Central memory CD8-positive, alpha-beta T cell (primary cell): Measurements from ENCODE around the gene PLA2G4C.

Experiments
- ATAC-seq: fragments of 150-1000 bp; cut with Tn5 transposase; replicated peaks from 2 replicates; pipeline ENCODE4 v1.10.0; 2022; ENCODE audit warnings: mild to moderate bottlenecking, moderate FRiP score, moderate number of reproducible peaks; ENCODE audit not compliant: poor library complexity, severe bottlenecking; ENCODE audit errors: extremely low read depth
- DNase-seq, 2 donors: peaks; one replicate each; pipeline ENCODE4 v3.0.0; 2021; ENCODE audit warnings: low spot score in 2 of 2
- H3K27ac Mint-ChIP-seq: one replicate; pipeline ENCODE4 v1.8.0; 2022; ENCODE audit warnings: low read depth, mild to moderate bottlenecking, moderate library complexity, mixed read lengths
- H3K27me3 Mint-ChIP-seq: one replicate; pipeline ENCODE4 v1.8.0; 2022; ENCODE audit warnings: mixed read lengths
- H3K36me3 Mint-ChIP-seq: one replicate; pipeline ENCODE4 v1.8.0; 2022; ENCODE audit warnings: mild to moderate bottlenecking, moderate library complexity, mixed read lengths; ENCODE audit not compliant: insufficient read depth
- H3K4me1 Mint-ChIP-seq: one replicate; pipeline ENCODE4 v1.8.0; 2022; ENCODE audit warnings: mixed read lengths
- H3K4me3 Mint-ChIP-seq: one replicate; pipeline ENCODE4 v1.8.0; 2022; ENCODE audit warnings: mild to moderate bottlenecking, moderate library complexity, mixed read lengths
- H3K9me3 Mint-ChIP-seq: one replicate; pipeline ENCODE4 v1.8.0; 2022; ENCODE audit warnings: mixed read lengths

PLA2G4C gene

GRCh38 chr19:48033604-48034003 is 77.0 kb downstream of the PLA2G4C start:
- peaks cover 51% of the 10 kb centered on the region for H3K27me3 Mint-ChIP-seq
- H3K9me3 Mint-ChIP-seq, result peaks cover 6% of the 10 kb centered on the region
- ATAC-seq (no peak), DNase-seq (no peak)
- H3K4me1 Mint-ChIP-seq, result no peaks in the 10 kb centered on the region
- peaks cover 3% of the 10 kb centered on the region for H3K36me3 Mint-ChIP-seq
- H3K27ac Mint-ChIP-seq, result no peak overlapping the region
- no peak overlapping the region for H3K4me3 Mint-ChIP-seq

- Mint-ChIP-seq H3K27ac (no peak overlapping the region), H3K27me3 (peaks cover 71% of the 10 kb centered on the region), H3K9me3 (no peaks in the 10 kb centered on the region), H3K4me1 (no peaks in the 10 kb centered on the region), H3K4me3 (no peak overlapping the region), H3K36me3 (peaks cover 3% of the 10 kb centered on the region)
- no peak for DNase-seq
- no peak for ATAC-seq
Observed at GRCh38 chr19:48030073-48030472, 80.5 kb downstream of the PLA2G4C start.

- ATAC-seq (no peak), DNase-seq (no peak)
- no peaks in the 10 kb centered on the region for H3K9me3 Mint-ChIP-seq
- H3K27ac Mint-ChIP-seq, result no peak overlapping the region
- H3K4me3 Mint-ChIP-seq, result no peak overlapping the region
- peaks cover 75% of the 10 kb centered on the region for H3K27me3 Mint-ChIP-seq
- peaks cover 3% of the 10 kb centered on the region for H3K36me3 Mint-ChIP-seq
- no peaks in the 10 kb centered on the region for H3K4me1 Mint-ChIP-seq
Observed at GRCh38 chr19:48029431-48029830, 81.2 kb downstream of the PLA2G4C start.

GRCh38 chr19:48025480-48025879 is 85.1 kb downstream of the PLA2G4C start:
- no peak for DNase-seq
- ATAC-seq, result no peak
- Mint-ChIP-seq H3K4me3 (no peak overlapping the region), H3K27ac (no peak overlapping the region), H3K27me3 (peaks cover 79% of the 10 kb centered on the region), H3K4me1 (no peaks in the 10 kb centered on the region), H3K36me3 (peaks cover 2% of the 10 kb centered on the region), H3K9me3 (no peaks in the 10 kb centered on the region)

- no peak for DNase-seq
- H3K27ac Mint-ChIP-seq, result no peak overlapping the region
- no peaks in the 10 kb centered on the region for H3K9me3 Mint-ChIP-seq
- ATAC-seq, result no peak
- no peak overlapping the region for H3K4me3 Mint-ChIP-seq
- no peaks in the 10 kb centered on the region for H3K36me3 Mint-ChIP-seq
- H3K4me1 Mint-ChIP-seq, result no peaks in the 10 kb centered on the region
- peaks cover 81% of the 10 kb centered on the region for H3K27me3 Mint-ChIP-seq
Observed at GRCh38 chr19:48023518-48023917, 87.1 kb downstream of the PLA2G4C start.

- H3K36me3 Mint-ChIP-seq, result no peaks in the 10 kb centered on the region
- no peak for DNase-seq
- no peak overlapping the region for H3K27ac Mint-ChIP-seq
- H3K27me3 Mint-ChIP-seq, result peaks cover 80% of the 10 kb centered on the region
- H3K4me3 Mint-ChIP-seq, result no peak overlapping the region
- ATAC-seq, result no peak
- no peaks in the 10 kb centered on the region for H3K4me1 Mint-ChIP-seq
- no peaks in the 10 kb centered on the region for H3K9me3 Mint-ChIP-seq
Observed at GRCh38 chr19:48023011-48023410, 87.6 kb downstream of the PLA2G4C start.

GRCh38 chr19:48020686-48021085 is 89.9 kb downstream of the PLA2G4C start:
- peaks cover 81% of the 10 kb centered on the region for H3K27me3 Mint-ChIP-seq
- no peak for ATAC-seq
- no peak overlapping the region for H3K27ac Mint-ChIP-seq
- no peak for DNase-seq
- no peaks in the 10 kb centered on the region for H3K36me3 Mint-ChIP-seq
- no peaks in the 10 kb centered on the region for H3K4me1 Mint-ChIP-seq
- no peaks in the 10 kb centered on the region for H3K9me3 Mint-ChIP-seq
- H3K4me3 Mint-ChIP-seq, result no peak overlapping the region

GRCh38 chr19:48010932-48011758 is 99.5 kb downstream of the PLA2G4C start:
- Mint-ChIP-seq H3K9me3 (no peaks in the 10 kb centered on the region), H3K4me1 (no peaks in the 10 kb centered on the region), H3K27me3 (peaks cover 5% of the 10 kb centered on the region), H3K36me3 (no peaks in the 10 kb centered on the region), H3K4me3 (no peak overlapping the region), H3K27ac (no peak overlapping the region)
- ATAC-seq (no peak), DNase-seq (no peak)

- no peak overlapping the region for H3K4me3 Mint-ChIP-seq
- no peaks in the 10 kb centered on the region for H3K9me3 Mint-ChIP-seq
- ATAC-seq (no peak), DNase-seq (no peak)
- no peaks in the 10 kb centered on the region for H3K4me1 Mint-ChIP-seq
- no peaks in the 10 kb centered on the region for H3K36me3 Mint-ChIP-seq
- H3K27me3 Mint-ChIP-seq, result peaks cover 33% of the 10 kb centered on the region
- no peak overlapping the region for H3K27ac Mint-ChIP-seq
Observed at GRCh38 chr19:48006762-48007161, 103.9 kb downstream of the PLA2G4C start.

GRCh38 chr19:48004236-48004635 is 106.4 kb downstream of the PLA2G4C start:
- no peak for DNase-seq
- Mint-ChIP-seq H3K27me3 (peaks cover 38% of the 10 kb centered on the region), H3K4me1 (no peaks in the 10 kb centered on the region), H3K36me3 (no peaks in the 10 kb centered on the region), H3K27ac (no peak overlapping the region), H3K4me3 (no peak overlapping the region), H3K9me3 (no peaks in the 10 kb centered on the region)
- ATAC-seq, result no peak

- Mint-ChIP-seq H3K4me1 (no peaks in the 10 kb centered on the region), H3K27me3 (peaks cover 40% of the 10 kb centered on the region), H3K36me3 (no peaks in the 10 kb centered on the region), H3K27ac (no peak overlapping the region), H3K4me3 (no peak overlapping the region), H3K9me3 (no peaks in the 10 kb centered on the region)
- no peak for ATAC-seq
- DNase-seq, result no peak
Observed at GRCh38 chr19:48000846-48001245, 109.8 kb downstream of the PLA2G4C start.

- Mint-ChIP-seq H3K4me3 (no peak overlapping the region), H3K4me1 (no peaks in the 10 kb centered on the region), H3K36me3 (no peaks in the 10 kb centered on the region), H3K9me3 (no peaks in the 10 kb centered on the region), H3K27ac (no peak overlapping the region), H3K27me3 (peaks cover 42% of the 10 kb centered on the region)
- DNase-seq (no peak), ATAC-seq (no peak)
Observed at GRCh38 chr19:47998800-47999199, 111.8 kb downstream of the PLA2G4C start.
